GM19240 (cell line): ENCODE results near the gene IKZF5.

ENCODE experiments used
- DNase-seq: peaks from one replicate; pipeline ENCODE4 v3.0.0; 2011; ENCODE audit warnings: low spot score; ENCODE audit not compliant: insufficient read length

IKZF5 gene

GRCh38 chr10:123008355-123009104 is at the start of gene IKZF5, which contains the start of gene ACADSB:
Gene IKZF5, minus strand, starts transcription at chr10:123008795. Its CDS starts 10,170 bp downstream, at chr10:122998625.
Gene ACADSB, plus strand, starts transcription at chr10:123009006. Its CDS starts 24 bp downstream, at chr10:123009030.
- DNase-seq, result peak; percentile 98

GRCh38 chr10:123057968-123058367 is 49.4 kb upstream of the IKZF5 start:
- no peak for DNase-seq

- no peak for DNase-seq
Observed at GRCh38 chr10:123045961-123046731, 37.6 kb upstream of the IKZF5 start.

- DNase-seq, result no peak
Observed at GRCh38 chr10:123044391-123044790, 35.8 kb upstream of the IKZF5 start.

GRCh38 chr10:123043409-123043925 is 34.9 kb upstream of the IKZF5 start:
- peak; percentile 28 for DNase-seq

GRCh38 chr10:123042708-123043408 is 34.3 kb upstream of the IKZF5 start:
- no peak for DNase-seq

GRCh38 chr10:123039632-123039930 is 31.0 kb upstream of the IKZF5 start:
- no peak for DNase-seq

GRCh38 chr10:123038782-123039631 is 30.4 kb upstream of the IKZF5 start:
- DNase-seq, result no peak

- DNase-seq, result no peak
Observed at GRCh38 chr10:123035467-123036086, 27.0 kb upstream of the IKZF5 start.

- DNase-seq, result no peak
Observed at GRCh38 chr10:123034332-123034731, 25.7 kb upstream of the IKZF5 start.

GRCh38 chr10:123031124-123031523 is 22.5 kb upstream of the IKZF5 start:
- DNase-seq, result no peak

- no peak for DNase-seq
Observed at GRCh38 chr10:123027861-123028260, 19.3 kb upstream of the IKZF5 start.

GRCh38 chr10:123026302-123026701 is 17.7 kb upstream of the IKZF5 start:
- DNase-seq, result no peak

GRCh38 chr10:123024540-123024939 is 15.9 kb upstream of the IKZF5 start:
- DNase-seq, result no peak

GRCh38 chr10:123021517-123021916 is 12.9 kb upstream of the IKZF5 start:
- no peak for DNase-seq

- DNase-seq, result no peak
Observed at GRCh38 chr10:123019941-123020703, 11.5 kb upstream of the IKZF5 start.

- no peak for DNase-seq
Observed at GRCh38 chr10:123019264-123019663, 10.7 kb upstream of the IKZF5 start.

- DNase-seq, result no peak
Observed at GRCh38 chr10:123018531-123018930, 9.9 kb upstream of the IKZF5 start.

- DNase-seq, result no peak
Observed at GRCh38 chr10:123017421-123018165, 9.0 kb upstream of the IKZF5 start.
